HG03060 (cell line): ENCODE measurements around the gene CHST15.

Source experiments
- ATAC-seq: cut with Tn5 transposase; IDR thresholded peaks from one replicate; pipeline ENCODE4 v1.9.1; 2021; ENCODE audit warnings: low read depth, moderate number of reproducible peaks; ENCODE audit not compliant: unreplicated experiment

Gene CHST15

DNA sequence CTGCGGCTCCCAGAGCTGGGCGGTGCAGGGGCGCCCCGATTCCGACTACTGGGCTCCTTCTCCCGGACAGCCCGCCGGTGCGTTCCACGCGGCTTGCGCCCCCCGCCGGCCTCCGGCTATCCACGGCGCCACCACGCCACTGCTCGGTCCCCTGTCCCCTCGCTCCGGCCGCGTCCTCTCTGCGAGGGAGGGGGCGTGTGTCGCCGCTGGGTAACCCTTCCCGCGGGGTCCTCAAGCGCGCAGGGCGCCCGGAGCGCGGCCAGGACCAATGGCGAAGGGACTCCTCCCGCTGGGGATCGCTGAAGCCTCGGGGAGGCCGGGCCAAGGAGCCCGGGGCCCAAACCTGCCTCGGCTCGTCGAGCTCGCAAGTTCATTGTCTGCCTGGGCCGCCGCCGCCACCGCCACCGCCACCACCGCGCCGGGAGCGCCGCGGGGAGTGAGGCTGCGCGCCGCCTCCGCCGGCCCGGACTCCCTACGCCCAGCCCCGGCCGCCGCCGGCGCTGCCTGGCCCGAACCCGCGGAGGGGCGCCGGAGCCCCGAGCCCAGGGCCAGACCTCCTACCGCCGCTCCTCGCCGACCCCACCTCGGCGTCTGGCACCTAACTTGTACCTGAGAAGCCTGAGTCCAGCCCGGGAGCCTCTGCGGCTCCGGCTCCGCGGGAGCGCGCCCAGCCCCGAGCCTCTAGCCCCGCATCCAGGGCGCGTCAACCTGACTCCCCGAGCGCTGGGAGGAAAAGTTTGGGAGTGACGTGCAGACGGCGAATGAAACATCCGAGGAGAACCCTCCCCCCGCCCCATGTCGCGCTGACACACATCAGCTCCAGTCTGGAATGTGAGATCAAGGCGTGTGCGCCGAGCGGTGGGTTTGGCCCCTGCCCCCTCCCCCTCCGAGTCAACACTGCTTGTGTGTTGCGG is at the start of gene CHST15:
Gene CHST15, minus strand, starts transcription at position 739 of the 914 bp plus-strand sequence. CDS start 47,386 bp downstream, outside the sequence.
- ATAC-seq: no peak

- ATAC-seq: no peak
These were observed 49.6 kb upstream of the CHST15 start for GRCh38 chr10:124142960-124143359.

GRCh38 chr10:124142006-124142739 is 48.8 kb upstream of the CHST15 start:
- no peak for ATAC-seq

- ATAC-seq: no peak
These were observed 45.5 kb upstream of the CHST15 start for GRCh38 chr10:124138883-124139348.

DNA sequence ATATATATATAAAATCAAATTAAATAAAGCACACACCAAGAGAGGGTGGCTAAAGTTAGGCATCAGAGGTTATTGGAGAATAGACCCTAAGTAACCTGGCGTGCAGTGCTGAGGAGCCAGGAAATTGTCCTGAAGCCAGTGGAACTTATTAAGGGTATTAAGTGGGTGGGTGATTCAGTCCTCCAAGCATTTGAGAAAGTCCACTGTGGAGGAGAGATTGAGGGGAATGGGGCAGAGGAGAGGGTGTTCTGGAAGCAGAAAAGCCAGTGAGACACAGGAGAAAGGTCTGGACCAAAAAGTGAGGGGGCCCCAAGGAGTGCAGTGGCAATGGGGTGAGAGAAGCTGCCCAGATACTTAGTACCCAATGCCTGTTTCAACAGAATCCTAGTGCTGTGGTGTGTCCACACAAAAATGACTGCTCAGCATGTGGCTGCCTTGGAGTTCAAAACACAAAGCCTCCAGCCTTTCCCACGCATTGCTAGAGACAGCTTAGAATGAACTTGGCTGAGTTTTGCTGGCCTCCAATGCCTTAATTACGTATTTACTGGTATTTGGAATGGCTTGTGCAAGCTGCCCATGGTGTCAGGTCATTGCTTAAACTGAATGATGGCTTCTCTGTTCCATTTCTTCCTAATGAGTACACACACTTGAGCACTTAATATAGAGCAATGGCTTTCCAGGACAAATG is 44.9 kb upstream of the CHST15 start:
- ATAC-seq: no peak

GRCh38 chr10:124134251-124134893 is 41.0 kb upstream of the CHST15 start:
- no peak for ATAC-seq

DNA sequence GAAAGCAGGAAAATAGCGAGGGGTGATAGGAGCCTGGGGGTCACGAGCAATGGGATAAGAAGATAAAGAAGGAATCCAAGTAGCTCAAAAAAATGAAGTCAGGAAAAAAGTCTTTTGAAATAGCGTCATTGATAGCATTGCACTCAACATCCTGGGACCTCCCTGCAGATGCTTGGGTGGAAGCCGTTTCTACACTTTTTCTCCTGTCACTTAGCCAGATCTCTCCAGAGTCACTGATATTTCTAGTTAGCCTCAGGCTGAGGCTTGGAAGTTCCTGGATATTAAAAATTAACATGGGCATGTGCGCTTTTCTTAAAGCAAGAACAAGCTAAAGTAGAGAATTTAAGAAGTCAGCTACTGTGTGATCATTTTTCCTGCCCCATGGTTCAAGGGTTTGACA is 39.5 kb upstream of the CHST15 start:
- ATAC-seq: no peak

GRCh38 chr10:124132306-124132705 is 38.9 kb upstream of the CHST15 start:
- ATAC-seq: no peak

DNA sequence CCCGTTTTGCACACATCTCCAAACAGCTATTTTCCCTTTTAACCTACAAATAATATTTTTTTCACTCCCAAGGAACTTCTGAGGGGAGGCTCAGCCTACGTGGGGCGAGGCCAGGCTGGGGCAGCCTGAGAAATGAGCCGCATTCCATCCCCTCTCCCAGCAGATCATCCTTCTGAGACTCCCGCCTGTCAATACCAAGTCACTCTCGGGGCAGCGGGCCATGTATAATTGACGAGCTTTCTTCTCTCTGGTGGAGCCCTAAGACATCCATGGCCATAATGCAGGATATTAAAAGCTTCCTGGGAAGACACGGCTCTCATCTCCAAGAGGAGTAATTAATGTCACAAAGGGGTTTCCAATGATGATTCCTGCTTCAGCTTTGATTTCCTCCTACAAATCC is 37.8 kb upstream of the CHST15 start:
- ATAC-seq: no peak

DNA sequence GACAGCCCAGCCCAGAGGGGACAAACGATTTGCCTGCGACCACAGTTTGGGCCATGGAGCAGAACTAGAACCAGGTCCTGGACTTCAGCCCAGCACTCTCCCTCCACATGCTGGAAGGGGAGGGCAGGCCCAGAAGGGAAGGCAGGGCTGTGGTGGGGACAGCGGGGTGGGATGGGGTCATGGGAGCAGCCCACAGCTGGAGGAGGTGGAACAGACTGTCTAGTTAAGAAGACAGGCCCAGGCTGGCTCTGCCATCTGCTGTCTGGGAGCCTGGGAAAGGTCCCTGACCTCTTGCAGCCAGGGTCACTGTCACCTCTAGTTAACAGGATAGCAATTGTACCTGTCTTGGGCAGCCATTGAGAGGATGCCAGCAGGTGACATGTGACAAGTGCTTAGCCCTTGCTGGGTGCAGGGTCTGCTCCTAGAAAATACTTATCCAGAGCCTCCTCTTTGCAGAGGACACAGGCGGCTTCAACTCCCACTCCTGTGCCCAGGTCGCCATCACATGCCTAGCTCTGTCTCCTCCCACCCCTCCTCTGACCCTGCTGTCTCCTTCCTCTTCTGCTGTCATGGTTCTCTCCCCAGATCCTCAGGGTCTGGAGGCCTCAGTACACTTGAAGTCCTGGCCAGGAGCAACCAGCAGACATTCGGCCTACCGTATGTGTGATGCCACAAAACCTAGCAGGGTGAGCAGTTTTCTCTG is 37.0 kb upstream of the CHST15 start:
- no peak for ATAC-seq

DNA sequence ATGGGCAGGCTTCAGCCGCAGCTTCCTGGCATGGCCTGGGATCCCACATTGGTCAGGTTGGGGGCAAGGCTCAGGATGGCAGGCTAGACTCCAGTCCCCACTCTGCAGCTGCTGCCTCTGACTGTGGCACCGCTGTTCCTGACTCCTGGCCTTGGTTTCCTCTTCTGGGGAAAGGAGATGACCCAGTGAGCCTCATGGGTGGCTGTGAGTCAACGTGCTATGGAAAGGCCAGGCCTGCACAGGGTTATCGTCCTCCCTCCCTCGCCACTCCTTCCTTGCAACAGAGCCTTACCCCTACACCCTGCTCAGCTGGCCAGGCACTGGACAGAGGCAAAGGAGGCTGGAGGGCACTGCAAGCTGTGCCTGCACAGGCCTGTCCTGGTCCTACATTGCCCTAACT is 36.1 kb upstream of the CHST15 start:
- no peak for ATAC-seq

GRCh38 chr10:124128811-124129145 is 35.4 kb upstream of the CHST15 start:
- no peak for ATAC-seq

DNA sequence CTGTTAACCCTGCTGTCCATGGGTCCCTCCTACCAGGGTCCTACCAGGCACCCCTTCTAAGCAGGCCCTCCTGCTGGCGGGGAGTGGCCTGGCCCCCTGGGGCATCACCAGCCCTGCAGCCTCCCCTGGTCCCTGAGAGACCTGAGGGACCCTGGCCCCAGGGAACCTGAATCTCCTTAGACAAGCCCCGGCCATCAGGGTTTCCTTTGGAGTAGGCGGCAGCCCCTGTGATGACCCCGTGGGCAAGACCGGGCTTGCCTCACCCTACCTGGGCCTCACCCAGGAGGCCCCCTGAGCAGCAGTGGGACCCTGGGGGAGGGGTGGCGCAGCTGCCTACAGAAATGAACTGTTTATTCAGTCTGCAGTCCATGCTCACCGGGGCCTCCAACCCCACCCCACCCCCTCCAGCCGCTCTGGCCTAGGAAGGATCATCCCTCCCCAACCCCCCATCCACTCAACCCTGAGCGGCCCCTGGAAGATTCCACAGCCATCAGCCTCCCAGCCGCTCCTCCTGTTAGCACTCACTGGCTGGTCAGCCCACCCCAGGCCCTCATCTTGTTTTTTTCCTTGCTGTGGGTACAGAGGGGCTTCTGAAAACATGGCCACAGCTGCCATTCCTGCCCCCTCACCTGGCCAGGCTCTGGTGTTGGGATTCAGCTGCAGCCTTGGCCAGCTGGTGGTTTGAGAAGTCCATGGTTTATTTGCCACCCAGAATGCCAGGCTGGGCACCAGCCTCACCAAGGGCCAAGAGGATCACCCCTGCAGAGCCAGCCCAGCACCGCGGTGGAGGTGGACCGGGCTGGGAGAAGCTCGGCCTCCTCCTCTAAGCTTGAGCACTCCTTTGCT is 34.8 kb upstream of the CHST15 start:
- ATAC-seq: no peak

- no peak for ATAC-seq
These were observed 34.2 kb upstream of the CHST15 start for GRCh38 chr10:124127563-124127962.

DNA sequence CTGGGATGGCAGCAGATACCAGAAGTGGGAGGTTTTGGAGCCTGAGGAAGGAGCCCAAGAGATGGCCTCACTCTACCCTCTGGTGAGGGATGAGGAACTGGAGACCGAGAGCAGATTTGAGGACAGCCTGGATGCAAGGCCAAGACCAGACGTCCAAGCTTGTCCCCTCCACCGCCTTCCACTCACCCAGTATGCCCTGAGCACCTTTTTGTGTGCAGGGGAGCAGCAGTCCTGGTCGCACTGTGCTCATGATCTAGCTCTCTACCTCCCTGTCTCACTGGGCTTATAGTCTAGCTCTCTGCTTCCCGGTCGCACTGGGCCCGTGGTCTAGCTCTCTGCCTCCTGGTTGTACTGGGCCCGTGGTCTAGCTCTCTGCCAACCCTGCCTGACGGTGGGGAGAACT is 33.6 kb upstream of the CHST15 start:
- no peak for ATAC-seq

DNA sequence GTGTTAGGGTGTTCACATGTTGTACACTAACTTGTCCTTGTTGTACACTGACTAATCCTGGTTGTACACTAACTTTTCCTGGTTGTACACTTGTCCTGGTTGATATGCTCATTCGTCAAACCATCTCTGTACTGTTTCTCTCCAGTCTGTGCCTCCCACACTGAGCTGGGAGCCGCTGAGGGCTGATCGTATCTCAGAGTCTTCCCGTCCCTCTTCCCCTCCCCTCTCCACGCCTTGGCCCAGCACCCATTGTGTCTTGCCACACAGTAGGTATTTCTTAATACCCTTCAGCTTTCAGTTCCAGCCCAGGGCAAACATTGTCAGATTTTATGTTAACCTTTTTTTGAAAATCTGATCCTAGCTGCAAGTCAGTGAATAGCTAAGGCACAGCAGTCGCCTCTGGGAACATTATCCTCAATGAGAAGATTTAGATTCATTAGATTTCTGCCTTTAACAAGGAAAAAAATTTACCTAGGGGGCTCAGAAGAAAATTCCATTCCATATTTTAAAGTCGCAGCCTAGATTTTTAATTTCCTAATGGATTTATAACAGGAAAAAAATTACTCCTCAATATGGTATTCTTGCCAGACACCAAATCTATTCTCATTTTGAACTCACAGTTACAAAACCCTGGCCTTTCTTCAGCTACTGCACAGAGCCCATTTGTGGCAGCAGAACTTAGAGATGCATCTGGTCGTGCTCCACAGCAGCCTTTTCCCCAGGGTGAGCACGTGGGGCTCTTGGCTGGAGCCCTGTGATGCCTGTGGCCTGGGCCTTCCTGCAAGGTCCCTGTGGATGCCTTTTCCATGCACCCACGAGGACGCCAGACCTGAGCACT is 33.0 kb upstream of the CHST15 start:
- ATAC-seq: no peak

DNA sequence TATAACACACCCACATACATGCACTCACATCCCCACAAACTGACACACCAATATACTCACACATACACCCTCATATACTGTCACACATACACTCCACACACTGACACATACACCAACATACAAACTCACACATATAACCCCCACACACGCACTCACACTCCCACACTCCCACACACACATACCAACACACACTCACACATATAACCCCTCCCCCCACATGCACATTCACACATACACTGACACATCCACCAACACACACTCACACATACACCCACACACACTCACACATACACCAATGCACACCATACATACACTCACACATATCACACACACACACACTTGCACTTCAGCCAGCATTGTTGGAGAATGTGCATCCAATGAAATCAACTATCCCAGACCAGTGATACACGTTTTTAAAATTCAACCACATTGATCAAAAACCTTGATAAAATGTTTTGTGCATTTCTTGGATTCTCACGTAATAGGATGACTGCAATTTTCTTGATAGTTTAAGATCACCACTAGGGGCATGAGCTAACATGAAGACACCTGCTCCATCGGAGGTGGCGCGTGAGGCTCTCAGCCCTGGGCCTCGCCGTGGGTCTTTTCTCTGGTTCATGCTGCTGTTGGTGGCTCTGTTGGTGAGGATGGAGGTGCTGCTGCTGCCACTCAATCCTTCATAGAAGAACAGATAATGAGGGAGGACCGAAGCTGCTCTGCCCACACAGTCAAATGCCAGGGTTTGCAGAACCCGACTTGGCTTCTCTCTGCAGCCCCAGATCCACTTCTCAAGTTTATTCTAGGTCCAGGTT is 32.1 kb upstream of the CHST15 start:
- ATAC-seq: no peak
